GM19397 (cell line): Measurements from ENCODE around the gene LRP1.
A peak's percentile ranks its signal among the peaks of the same experiment; 100 is the strongest.

ENCODE experiments used
- ATAC-seq: cut with Tn5 transposase; IDR thresholded peaks from one replicate; pipeline ENCODE4 v1.9.1; 2021; ENCODE audit warnings: mild to moderate bottlenecking, moderate library complexity; ENCODE audit not compliant: unreplicated experiment

Gene LRP1

DNA sequence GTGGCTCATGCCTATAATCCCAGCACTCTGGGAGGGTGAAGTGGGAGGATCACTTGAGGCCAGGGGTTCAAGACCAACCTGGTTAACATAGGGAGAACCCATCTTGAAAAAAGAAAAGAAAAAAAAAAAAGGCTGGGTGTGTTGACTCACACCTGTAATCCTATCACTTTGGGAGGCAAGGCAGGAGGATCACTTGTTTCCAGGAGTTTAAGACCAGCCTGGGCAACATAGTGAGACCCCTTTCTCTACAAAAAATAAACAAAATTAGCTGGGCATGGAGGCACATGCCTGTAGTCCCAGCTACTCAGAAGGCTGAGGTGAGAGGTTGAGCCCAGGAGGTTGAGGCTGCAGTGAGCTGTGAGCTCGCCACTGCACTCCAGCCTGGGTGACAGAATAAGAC is 42.1 kb downstream of the LRP1 start:
- no peak for ATAC-seq

DNA sequence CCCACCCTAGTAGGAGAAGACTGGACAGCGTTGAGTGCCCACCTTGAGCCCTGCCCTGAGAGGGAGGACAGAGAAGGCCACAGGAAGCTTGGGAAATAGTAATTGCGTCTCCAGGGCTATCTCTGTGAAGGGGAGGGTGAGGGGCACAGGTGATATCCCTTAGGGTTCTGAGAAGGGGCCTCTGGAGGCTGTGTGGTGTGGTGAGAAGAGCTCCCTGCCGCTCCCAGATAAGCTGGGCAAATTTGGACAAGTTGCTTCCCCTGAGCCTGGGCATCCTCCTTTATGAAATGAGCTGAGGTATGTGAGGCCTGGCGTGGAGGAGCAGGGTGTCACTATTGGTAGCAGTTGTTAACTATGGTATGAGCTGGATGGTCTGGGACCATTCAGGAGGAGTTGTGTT is 42.6 kb downstream of the LRP1 start:
- ATAC-seq: no peak

DNA sequence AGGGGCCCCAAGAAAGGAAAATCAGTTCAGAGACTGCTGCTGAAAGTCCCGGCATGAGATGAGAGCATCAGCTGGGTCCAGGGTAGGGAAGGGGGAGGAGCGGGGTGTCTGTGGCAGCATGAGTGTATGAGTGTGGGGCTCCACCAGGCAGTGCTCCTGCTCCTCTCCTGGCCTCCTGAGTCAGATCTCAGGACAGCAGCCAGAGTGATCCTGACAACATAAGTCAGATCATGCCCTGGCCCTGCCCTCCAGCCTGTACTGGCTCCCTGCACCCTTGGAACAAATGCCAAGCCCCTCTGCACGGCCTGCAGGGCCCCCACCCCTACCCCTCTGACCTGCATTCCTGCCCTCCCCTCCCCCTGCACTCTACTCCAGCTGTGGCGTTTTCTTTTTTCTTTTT is 43.4 kb downstream of the LRP1 start:
- no peak for ATAC-seq

DNA sequence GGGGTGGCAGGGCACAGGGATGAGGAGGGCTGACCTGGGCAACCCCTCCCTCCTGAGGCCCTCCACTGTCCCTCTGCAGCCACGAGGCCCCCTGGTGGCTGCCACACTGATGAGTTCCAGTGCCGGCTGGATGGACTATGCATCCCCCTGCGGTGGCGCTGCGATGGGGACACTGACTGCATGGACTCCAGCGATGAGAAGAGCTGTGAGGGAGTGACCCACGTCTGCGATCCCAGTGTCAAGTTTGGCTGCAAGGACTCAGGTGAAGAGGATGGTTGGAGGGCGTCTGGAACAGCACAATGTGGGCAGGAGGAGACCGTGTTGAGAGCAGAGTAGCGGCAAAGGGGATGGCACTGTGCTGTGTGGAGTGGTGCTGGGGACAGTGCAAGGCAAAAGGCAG is 44.8 kb downstream of the LRP1 start:
- no peak for ATAC-seq

DNA sequence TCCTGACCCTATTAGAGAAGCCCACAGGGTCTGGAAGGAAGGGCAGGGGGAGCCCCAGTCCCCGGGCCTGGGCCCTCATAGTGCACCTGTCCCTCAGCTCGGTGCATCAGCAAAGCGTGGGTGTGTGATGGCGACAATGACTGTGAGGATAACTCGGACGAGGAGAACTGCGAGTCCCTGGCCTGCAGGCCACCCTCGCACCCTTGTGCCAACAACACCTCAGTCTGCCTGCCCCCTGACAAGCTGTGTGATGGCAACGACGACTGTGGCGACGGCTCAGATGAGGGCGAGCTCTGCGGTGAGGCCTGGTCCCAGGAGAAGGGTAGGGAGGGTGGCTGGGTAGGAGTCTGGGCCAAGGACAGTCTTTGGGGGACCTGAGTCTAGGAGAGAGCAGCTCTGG is 45.4 kb downstream of the LRP1 start:
- ATAC-seq: no peak

DNA sequence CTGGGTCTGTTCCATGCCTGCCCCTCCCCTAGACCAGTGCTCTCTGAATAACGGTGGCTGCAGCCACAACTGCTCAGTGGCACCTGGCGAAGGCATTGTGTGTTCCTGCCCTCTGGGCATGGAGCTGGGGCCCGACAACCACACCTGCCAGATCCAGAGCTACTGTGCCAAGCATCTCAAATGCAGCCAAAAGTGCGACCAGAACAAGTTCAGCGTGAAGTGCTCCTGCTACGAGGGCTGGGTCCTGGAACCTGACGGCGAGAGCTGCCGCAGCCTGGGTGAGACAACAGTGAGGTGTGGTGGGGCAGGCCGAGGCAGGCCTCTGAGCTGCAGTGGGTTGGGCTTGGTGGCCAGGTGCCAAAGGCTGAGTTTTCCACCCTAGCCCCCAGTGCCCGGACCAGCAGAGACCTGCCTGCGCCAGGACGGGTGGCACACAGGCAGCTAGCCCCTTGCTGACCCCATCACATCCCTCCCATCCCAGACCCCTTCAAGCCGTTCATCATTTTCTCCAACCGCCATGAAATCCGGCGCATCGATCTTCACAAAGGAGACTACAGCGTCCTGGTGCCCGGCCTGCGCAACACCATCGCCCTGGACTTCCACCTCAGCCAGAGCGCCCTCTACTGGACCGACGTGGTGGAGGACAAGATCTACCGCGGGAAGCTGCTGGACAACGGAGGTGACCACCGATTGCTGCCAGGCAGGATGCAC is 47.3 kb downstream of the LRP1 start:
- no peak for ATAC-seq

DNA sequence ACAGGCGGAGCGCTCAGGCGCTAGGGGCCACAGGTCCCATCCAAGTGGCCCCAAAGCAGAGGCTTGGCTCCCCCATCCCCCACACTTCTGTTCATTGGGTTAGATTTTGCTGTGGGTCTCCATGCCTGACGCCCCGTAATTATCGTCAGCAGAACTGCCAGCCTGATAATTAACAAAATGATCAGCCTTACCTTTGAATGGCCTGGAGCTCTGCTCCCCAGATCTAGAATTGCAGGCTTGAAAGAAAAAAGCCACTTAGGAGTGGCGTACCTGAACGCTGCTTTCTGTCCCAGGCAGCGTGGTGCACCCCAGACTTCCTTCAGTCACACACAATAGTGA is 47.8 kb downstream of the LRP1 start:
- no peak for ATAC-seq

DNA sequence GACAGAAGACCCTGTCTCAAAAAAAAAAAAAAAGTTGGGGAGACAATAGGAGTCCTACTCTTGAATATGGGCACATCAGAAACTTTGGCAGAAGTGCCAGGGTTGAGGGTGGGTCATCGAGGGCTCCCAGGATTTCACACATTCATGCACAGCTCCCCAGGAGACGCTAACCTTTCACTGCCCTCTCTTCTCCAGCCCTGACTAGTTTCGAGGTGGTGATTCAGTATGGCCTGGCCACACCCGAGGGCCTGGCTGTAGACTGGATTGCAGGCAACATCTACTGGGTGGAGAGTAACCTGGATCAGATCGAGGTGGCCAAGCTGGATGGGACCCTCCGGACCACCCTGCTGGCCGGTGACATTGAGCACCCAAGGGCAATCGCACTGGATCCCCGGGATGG is 48.6 kb downstream of the LRP1 start:
- ATAC-seq: no peak

DNA sequence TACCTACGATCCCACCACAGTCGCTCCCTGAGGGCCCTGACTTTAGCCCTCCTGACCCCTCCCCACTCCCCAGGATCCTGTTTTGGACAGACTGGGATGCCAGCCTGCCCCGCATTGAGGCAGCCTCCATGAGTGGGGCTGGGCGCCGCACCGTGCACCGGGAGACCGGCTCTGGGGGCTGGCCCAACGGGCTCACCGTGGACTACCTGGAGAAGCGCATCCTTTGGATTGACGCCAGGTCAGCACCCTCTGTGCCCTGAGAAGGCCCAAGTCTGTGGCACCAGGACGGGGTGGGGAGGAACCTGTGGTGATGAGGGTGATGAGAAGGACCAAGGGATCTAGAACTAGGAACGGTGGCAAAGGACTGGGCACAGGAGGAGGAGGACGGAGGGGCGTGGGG is 49.1 kb downstream of the LRP1 start:
- ATAC-seq: no peak

DNA sequence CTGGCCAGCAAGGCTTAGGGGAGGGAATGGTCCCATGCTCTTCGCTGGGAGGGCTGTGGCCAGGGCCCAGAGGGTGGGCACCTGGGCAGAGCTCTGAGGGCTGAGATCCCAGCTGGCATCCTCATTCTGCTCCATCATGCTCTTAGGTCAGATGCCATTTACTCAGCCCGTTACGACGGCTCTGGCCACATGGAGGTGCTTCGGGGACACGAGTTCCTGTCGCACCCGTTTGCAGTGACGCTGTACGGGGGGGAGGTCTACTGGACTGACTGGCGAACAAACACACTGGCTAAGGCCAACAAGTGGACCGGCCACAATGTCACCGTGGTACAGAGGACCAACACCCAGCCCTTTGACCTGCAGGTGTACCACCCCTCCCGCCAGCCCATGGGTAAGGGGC is 49.9 kb downstream of the LRP1 start:
- ATAC-seq: no peak

DNA sequence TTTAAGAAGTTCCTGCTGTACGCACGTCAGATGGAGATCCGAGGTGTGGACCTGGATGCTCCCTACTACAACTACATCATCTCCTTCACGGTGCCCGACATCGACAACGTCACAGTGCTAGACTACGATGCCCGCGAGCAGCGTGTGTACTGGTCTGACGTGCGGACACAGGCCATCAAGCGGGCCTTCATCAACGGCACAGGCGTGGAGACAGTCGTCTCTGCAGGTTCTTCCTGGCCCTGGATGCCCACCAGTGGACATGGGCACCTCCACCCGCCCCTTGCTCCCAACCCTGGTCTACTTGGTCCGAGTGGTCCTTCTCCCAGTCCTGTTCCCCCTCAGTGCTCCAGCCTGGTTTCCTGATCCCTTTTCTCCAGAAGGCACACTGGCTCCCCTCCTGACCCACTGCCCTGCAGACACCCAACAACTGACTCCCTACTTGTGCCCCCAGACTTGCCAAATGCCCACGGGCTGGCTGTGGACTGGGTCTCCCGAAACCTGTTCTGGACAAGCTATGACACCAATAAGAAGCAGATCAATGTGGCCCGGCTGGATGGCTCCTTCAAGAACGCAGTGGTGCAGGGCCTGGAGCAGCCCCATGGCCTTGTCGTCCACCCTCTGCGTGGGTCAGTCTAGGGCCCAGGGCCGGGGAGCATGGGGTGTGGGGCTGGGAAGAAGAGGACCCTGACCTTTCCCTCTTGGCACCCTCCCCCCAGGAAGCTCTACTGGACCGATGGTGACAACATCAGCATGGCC is 51.2 kb downstream of the LRP1 start:
- ATAC-seq: no peak

DNA sequence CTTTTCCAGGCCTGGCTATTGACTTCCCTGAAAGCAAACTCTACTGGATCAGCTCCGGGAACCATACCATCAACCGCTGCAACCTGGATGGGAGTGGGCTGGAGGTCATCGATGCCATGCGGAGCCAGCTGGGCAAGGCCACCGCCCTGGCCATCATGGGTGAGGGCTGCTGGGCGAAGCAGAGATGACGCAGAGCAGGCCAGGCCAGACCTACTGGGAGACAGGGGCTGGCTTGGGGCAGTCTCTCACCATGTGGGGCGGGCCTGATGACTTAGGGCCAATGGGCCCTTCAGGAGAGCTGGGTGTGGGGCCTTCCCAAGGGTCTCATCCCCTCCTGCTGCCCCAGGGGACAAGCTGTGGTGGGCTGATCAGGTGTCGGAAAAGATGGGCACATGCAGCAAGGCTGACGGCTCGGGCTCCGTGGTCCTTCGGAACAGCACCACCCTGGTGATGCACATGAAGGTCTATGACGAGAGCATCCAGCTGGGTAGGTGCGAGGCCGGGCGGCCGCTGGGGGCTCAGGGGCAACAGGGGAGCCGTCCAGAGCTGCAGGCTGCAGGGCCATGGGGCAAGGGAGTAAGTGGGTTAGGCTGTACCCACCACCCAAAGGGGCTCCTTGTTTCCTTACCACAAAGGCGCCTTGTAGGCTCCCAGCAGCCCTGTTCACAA is 52.2 kb downstream of the LRP1 start:
- no peak for ATAC-seq

DNA sequence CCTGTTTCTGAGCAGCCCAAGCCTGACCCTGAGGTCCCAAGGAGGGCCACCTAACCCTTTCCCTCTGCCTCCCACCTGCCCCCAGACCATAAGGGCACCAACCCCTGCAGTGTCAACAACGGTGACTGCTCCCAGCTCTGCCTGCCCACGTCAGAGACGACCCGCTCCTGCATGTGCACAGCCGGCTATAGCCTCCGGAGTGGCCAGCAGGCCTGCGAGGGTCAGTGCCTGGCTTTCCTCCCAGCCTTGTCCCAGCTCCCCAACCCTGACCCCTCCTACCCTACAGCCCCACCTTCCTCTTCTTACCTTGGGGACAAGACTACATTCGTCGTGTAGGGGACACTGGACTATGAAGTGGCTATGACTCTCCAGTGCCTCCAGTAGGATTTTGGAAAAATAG is 52.8 kb downstream of the LRP1 start:
- no peak for ATAC-seq

DNA sequence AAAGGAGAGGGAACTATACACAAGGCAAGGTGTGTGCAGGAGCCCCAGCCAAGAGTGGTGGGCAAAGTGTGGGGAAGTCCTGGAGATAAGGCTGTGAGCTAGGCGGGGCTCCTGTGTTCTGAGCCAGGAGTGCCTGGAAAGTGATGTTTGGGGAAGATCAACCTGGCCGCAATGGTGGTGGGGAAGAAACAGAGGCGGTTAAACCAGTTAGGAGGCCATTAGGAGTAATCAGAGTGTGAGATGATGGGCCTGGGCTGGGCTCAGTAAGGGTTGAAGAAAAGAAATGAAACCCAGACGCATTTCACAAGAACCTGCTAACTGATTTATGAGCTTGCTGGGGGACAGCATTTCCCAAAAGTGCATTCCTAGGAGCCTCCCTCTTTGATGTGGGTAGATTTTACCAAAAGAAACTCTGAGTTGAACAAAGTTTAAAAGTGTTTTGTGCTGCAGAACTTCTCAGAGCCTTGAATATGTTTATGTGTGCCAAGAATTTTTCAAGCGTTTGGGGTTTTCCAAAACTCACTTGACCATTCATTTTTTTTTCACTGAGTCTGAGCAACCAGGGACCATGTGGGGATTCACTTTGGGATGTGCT is 53.4 kb downstream of the LRP1 start:
- ATAC-seq: no peak

DNA sequence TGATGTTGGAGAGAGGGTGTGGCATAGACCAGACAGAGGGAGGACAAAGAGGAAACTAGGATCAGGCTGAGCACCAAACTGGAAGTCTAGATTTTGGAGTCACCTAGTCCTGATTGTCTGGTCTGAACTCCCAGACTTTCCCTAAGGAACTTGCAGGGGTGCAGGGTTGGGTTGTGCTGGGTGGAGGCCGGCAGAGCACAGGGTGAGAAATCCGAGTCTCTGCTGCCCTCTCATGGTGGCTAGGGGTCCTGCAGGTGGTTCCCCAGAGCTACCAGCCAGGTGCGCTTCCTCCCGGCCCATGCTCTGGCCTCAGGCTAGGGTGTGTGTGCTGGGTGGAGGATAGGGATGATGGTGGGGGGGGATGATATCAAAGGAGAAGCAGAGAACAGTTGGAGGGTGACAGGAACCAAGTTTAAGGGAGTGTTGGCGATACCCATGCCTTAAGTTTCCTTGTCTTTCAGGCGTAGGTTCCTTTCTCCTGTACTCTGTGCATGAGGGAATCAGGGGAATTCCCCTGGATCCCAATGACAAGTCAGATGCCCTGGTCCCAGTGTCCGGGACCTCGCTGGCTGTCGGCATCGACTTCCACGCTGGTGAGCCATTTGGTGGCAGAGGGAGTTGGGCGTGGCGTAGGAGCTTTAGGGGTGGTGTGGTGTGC is 54.8 kb downstream of the LRP1 start:
- peak; percentile 80 for ATAC-seq

DNA sequence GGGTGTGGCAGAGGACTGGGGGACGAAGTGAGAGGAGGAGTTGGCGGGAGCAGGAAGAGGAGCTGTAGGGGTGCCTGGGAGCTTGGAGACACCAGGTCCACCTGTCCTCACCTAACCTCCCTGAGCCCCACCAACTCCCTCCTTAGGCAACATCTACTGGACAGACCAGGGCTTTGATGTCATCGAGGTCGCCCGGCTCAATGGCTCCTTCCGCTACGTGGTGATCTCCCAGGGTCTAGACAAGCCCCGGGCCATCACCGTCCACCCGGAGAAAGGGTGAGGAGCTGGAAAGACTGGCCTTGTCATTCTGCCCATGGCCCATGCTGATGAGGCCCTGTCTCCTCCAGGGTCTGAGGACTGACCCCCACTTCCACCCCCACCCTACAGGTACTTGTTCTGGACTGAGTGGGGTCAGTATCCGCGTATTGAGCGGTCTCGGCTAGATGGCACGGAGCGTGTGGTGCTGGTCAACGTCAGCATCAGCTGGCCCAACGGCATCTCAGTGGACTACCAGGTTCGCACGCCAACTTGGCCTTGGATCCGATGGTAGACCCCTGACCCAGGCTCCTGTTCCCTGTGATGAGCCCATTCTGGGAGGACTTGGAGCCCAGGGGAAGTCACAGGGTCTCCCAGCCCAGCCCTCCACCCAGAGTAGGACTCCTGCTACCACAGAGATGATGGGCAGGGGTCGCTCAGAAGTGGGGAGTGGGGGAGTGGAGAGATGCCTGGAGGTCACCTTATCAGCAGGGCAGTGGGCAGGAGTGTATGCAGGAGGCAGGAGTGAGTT is 55.8 kb downstream of the LRP1 start:
- ATAC-seq: no peak

DNA sequence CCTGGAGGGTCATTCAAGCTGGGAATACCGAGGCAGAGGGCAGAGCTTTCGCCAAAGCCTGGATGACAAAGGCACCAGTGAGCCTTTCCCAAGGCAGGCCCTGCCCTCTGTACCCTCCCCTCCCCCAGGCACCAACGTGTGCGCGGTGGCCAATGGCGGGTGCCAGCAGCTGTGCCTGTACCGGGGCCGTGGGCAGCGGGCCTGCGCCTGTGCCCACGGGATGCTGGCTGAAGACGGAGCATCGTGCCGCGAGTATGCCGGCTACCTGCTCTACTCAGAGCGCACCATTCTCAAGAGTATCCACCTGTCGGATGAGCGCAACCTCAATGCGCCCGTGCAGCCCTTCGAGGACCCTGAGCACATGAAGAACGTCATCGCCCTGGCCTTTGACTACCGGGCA is 57.1 kb downstream of the LRP1 start:
- no peak for ATAC-seq

DNA sequence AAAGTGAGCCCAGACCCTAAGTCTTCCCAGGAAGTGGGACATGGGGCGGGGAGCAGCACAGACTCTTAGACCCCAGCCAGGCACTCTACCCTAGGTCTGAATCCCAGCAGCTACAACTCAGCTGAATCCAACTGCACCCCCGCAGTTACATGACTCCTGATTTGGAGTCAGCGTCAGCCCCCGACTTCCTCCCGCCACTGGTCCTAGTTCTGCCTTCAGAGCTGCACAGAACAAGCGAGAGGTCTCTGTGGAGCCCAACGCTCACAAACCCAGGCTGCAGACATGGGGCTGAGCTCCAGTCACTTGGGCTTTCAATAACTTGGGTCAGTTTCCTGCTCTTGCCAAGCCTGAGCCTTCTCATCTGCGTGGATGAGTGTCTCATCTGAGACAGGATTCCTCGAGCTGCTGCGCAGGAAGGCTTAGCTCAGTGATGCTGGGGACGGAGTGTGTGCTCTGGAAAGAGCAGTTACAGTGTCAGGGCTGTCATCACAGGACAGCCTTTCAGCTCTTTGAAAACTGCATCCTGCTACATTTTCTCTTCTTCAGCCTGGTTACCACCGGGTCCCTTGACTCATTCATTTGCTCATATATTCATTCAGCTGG is 57.7 kb downstream of the LRP1 start:
- no peak for ATAC-seq

DNA sequence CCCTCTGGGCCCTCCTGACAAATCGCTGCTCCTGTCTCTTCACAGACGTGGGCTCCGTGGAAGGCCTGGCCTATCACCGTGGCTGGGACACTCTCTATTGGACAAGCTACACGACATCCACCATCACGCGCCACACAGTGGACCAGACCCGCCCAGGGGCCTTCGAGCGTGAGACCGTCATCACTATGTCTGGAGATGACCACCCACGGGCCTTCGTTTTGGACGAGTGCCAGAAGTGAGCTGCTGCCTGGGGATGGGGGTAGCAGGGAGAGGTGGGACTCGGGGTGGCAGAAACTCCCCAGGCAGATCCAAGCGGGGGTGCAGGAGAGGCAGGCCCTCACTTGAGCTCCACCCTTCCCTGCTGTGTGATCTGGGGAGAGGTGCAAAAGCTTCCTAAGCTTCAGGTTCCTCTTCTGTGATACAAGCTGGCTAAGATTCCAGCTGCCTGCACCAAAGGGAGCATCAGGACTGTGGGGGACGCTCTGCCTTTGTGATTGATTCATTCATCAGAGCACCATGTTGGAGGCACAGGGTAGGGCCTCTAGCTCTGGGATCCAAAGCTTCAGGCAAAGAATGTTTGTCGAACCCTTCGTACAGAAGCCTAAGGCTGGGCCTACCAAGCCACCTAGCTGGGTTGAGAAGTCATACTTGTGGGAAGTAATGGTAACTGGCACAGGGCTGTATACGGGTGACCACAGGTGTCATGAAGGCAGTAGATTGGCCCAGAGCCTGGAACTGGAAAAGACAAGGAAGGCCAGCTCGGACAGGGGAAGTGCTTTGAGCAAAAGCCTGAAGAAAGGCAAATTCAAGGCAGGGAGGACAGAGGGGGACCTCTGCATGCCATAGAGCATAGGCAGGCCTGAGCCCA is 59.2 kb downstream of the LRP1 start:
- no peak for ATAC-seq
